Epithelial cell of proximal tubule (primary cell): ENCODE data around the gene KCNQ1OT1. TPM values are rescaled to one million over a fixed set of nuclear protein-coding genes. Genes with fewer than 3 reads are reported as not detected.

Experiments used
- DNase-seq: peaks from one replicate; pipeline ENCODE4 v3.0.0-alpha.2; 2011; ENCODE audit warnings: low read depth
- H3K4me3 ChIP-seq: 2 replicates; pipeline ENCODE4 v1.5.1; 2011; ENCODE audit warnings: low read depth, mild to moderate bottlenecking, low read length
- total RNA-seq: library from RNA; depleted of rRNA; stranded (reverse); fragments of >200 nt; gene quantifications from 2 replicates; pipeline ENCODE4 v1.2.3, GENCODE V29; 2015
- TF ChIP-seq, protein P1 (sequence below): conservative IDR thresholded peaks from 2 replicates; pipeline ENCODE4 v1.5.1; 2012; ENCODE audit warnings: low read depth, mild to moderate bottlenecking, low read length

The KCNQ1OT1 gene
- total RNA-seq, 1 donor from 2014 or later = 0.63 TPM

DNA sequence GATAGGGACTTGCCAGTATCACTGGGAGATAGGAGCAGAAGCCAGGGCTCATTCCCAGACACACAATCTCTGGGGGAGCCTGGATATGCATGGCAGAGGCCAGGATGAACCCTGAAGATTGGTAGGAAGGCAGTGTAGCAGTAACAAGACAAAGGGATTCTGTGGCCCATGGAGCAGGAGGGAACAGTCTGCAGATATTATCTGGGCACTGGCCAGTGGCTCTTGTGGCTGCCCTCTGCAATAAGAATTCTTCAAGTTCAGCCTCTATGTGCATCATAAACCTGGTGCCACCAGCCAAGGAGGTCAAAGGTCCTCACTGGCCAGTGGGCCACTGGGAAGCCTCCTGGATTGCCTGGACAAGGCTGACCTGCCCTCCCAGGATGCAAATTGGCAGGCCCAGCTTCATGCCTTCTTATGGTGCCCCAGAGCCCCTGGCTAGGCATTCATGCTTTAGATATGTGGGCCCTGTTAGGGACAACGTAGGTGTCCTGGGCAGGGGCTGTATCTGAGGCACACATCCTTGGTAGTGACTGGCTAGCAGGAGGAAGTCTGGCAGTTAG lies 29.2 kb downstream of the KCNQ1OT1 start:
- DNase-seq = no peak
- no peak overlapping the region for H3K4me3 ChIP-seq
- TF ChIP-seq, protein P1, sequence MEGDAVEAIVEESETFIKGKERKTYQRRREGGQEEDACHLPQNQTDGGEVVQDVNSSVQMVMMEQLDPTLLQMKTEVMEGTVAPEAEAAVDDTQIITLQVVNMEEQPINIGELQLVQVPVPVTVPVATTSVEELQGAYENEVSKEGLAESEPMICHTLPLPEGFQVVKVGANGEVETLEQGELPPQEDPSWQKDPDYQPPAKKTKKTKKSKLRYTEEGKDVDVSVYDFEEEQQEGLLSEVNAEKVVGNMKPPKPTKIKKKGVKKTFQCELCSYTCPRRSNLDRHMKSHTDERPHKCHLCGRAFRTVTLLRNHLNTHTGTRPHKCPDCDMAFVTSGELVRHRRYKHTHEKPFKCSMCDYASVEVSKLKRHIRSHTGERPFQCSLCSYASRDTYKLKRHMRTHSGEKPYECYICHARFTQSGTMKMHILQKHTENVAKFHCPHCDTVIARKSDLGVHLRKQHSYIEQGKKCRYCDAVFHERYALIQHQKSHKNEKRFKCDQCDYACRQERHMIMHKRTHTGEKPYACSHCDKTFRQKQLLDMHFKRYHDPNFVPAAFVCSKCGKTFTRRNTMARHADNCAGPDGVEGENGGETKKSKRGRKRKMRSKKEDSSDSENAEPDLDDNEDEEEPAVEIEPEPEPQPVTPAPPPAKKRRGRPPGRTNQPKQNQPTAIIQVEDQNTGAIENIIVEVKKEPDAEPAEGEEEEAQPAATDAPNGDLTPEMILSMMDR = no peak

DNA sequence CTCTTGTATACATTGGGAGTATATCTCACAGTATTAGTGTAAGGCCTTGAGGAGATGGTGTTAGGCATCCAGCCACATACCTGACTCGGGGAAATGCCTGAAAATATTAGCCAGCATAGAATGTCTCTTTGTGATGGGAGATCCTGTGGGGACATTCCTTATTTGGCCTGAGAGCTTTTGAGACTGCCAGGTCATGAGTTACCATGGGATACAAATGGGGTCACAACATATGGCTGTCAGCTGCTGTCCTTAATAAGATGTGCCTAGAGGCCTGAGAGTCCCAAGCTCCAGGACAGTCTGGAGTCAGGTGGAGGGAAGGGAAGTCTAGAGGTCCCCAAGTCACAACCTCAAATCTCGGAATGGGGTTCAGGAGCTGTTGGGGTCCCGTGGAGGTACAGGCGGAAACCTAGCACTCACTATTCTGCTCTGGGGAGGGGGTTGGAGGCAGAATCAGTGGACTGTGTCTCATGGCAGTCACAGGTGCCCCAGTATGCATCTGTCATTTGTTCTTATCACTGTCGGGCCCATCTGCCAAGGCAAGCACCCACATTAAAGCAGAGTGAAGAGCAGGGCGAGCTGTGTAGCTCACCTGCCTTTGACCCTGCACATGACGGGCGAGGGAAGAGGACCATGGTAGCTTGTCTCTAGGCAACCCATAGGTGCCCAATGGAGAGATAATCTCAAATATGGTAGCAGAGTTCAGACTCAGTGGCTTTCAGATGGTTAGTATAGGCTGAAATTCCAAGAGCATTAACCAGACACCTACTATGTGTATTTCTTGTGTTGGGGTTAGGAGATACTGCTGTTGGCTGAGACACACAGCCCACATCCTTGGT lies 29.9 kb downstream of the KCNQ1OT1 start:
- DNase-seq = no peak
- TF ChIP-seq, protein P1 = no peak
- H3K4me3 ChIP-seq = no peak overlapping the region

DNA sequence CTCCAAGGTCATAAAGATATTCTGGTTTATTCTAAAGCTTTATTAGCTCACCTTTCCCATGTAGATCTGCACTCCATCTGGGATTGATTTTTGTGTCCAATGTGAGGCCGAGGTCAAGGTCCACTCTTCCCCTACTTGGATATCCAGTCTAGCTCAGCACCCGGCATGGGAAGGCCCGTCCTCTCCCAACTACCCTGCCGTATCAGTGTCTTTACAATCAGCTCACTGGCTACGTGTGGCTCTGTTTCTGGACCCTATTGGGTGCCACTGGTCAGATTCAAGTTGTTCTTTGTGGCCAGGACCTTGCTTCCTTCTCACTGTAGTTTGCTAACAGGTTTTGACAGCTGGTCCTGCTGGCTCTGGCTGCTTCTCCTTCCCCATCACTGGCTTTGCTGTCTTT lies 30.9 kb downstream of the KCNQ1OT1 start:
- TF ChIP-seq, protein P1 = no peak

DNA sequence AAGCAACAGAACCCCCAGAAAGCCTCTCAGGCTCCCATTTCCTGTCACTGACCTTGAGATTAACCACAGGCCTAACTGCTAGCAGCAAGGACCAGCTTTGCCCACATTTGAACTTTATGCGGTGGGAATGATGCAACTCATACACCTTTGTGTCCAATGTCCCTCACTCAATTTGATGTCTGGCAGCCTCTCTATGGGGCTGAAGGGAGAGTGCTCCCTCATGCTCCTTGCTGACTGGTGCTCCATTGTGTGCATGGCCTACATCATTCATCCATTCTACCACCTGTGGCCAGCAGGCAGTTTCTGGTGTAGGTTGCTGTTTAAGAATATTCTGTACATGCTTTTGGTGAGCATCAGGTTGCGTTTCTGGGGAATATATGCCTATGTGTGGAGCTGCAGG lies 31.9 kb downstream of the KCNQ1OT1 start:
- no peak overlapping the region for H3K4me3 ChIP-seq
- no peak for DNase-seq
- TF ChIP-seq, protein P1 = no peak

More for the DNA sequence above, 30.9 kb downstream of the KCNQ1OT1 start:
- no peak overlapping the region for H3K4me3 ChIP-seq
- no peak for DNase-seq

DNA sequence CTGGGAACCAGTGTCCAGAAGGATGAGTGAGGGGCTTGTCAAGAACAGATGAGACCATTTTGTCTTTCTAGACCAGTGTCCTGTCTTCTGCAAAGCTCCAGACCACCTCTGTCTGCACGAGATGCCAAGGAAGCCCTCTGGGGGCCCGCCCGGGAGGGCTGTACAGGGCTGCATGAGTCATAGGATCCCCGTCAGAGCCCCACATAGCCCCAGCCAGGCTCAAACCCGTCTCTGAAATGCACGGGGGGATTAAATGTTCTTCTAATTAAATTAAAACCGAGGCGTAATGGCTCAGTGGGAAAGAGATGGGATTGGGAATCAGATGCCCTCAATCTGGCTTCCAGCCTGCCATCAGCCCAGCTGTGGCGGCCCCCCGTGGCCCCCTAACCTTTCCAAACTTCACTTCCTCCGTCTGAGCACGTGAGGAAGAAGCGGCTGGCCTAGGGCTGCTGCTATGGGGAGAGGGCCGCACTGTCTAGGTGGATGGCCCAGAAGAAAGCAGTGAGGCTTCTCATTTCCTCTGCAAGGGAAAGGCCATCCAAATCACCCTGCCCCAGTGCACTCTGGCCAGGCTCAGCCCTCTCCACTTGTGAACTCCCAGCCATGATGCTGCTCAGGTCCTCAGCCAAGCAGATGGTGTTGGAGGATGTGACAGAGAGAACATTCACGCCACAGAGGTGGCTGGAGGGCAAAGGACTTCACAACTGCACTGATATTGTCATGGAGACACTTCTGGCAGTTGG lies 32.8 kb downstream of the KCNQ1OT1 start:
- DNase-seq = no peak
- H3K4me3 ChIP-seq = no peak overlapping the region
- TF ChIP-seq, protein P1 = no peak

DNA sequence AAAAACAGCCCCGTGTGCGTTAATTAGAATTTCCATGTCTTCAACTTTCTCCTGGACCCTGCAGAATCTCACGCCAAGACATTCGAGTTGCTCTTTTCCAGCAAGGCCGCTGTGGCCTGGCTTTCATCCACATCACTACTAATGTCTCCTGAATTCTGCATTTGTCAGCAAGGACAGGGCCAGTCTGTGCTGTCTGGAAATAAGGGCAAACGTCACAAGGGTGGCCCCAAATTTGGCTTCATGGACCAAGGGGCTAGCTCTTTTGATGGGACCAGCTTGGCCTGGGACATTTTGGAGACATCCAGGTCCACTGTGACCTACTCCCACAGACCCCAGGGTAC lies 33.4 kb downstream of the KCNQ1OT1 start:
- TF ChIP-seq, protein P1 = no peak
- H3K4me3 ChIP-seq = no peak overlapping the region
- no peak for DNase-seq
